ENCODE measurements around the gene HRH2.

Gene HRH2

DNA sequence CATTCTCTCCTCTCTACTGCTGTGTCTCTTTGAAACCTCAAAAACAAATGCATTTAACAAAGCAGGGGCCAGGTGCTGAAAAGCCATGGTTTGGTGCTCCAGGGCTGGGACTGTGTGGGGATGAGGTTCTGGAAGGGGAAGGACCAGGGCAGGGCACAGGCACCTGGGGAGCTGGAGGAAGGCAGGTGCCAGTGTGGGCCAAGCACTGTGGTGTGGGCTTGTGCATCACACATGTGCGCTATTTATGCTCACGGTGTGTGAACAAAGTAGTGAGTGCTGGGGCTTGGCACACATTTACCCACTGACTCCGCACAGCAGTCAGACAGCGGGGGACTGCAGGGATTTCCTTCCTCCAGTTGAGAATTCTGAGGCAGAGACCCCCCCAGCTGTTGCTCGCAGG, 10.1 kb downstream of the HRH2 start:
- Histone ChIP-seq H4K8ac (ENCODE audit: low read depth, low read length) (no peak overlapping the region), H2AFZ (ENCODE audit: insufficient read depth, low read length, poor library complexity) (no peak overlapping the region), H3K36me3 (ENCODE audit: control insufficient read depth in 1 of 2, insufficient read depth in 2 of 2, low read length in 2 of 2) (no peaks in the 10 kb centered on the region), H2AK5ac (ENCODE audit: low read length) (no peak overlapping the region), H3K4me2 (ENCODE audit: low read length) (no peak overlapping the region), H4K91ac (ENCODE audit: low read depth, low read length) (no peak overlapping the region), H3K4ac (ENCODE audit: low read depth, low read length) (no peak overlapping the region), H3K4me1 (ENCODE audit: control insufficient read depth in 1 of 2, insufficient read depth in 2 of 2, low read length in 2 of 2) (peaks cover 5 to 7% of the 10 kb centered on the region in 2 experiments), H3K9ac (ENCODE audit: low read length) (no peak overlapping the region), H3K14ac (ENCODE audit: low read length) (no peak overlapping the region), H2BK120ac (ENCODE audit: insufficient read depth, low read length, poor library complexity) (no peak overlapping the region), H4K12ac (ENCODE audit: low read depth, low read length) (no peak overlapping the region), H3K27me3 (ENCODE audit: insufficient read depth, low read length) (no peaks in the 10 kb centered on the region), H2BK12ac (ENCODE audit: low read length) (no peak overlapping the region), H2BK5ac (ENCODE audit: low read depth, low read length, poor library complexity) (no peak overlapping the region), H3K79me2 (ENCODE audit: control insufficient read depth, insufficient read depth, low read length, poor library complexity) (no peaks in the 10 kb centered on the region), H3K27ac (ENCODE audit: low read depth, low read length) (no peak overlapping the region), H3K23ac (ENCODE audit: low read length) (no peak overlapping the region), H3K4me3 (ENCODE audit: low read depth, low read length) (no peak overlapping the region), H3K79me1 (ENCODE audit: low read length) (no peaks in the 10 kb centered on the region), H3K9me3 (ENCODE audit: insufficient read depth, low read depth, low read length) (no peaks in the 10 kb centered on the region), H3K18ac (ENCODE audit: low read length) (no peak overlapping the region)
- DNase-seq, result no peak
- WGBS (ENCODE audit: extremely low coverage, insufficient coverage, insufficient read length), result no CpG with 5 or more reads among the region's 5 CpGs

DNA sequence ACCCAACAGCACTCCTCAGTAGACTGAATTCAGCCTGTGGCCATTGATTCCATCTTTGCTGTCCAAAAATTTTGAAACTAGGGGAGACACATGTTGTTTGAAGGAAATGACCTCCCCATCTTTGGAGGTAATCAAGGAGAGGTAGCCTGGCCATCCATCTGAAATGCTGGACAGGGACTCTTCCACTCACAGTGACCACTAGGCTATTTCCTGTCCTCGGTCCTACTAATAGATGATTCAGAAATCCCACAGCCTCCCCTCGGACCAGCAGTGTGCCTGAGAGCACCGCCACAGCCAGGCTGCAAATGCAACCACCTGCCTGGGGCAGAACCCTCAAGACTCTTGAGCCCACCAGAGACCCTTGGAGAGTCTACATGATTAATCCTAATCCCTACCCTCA, 12.5 kb downstream of the HRH2 start:
- Histone ChIP-seq H3K27me3 (ENCODE audit: insufficient read depth, low read length) (no peaks in the 10 kb centered on the region), H3K4me1 (ENCODE audit: control insufficient read depth in 1 of 2, insufficient read depth in 2 of 2, low read length in 2 of 2) (no peaks in the 10 kb centered on the region), H3K79me1 (ENCODE audit: low read length) (no peaks in the 10 kb centered on the region), H2AFZ (ENCODE audit: insufficient read depth, low read length, poor library complexity) (no peak overlapping the region), H3K14ac (ENCODE audit: low read length) (no peak overlapping the region), H3K9ac (ENCODE audit: low read length) (no peak overlapping the region), H3K9me3 (ENCODE audit: insufficient read depth, low read depth, low read length) (no peaks in the 10 kb centered on the region), H3K4ac (ENCODE audit: low read depth, low read length) (no peak overlapping the region), H2AK5ac (ENCODE audit: low read length) (no peak overlapping the region), H3K79me2 (ENCODE audit: control insufficient read depth, insufficient read depth, low read length, poor library complexity) (no peaks in the 10 kb centered on the region), H2BK120ac (ENCODE audit: insufficient read depth, low read length, poor library complexity) (no peak overlapping the region), H4K8ac (ENCODE audit: low read depth, low read length) (no peak overlapping the region), H2BK5ac (ENCODE audit: low read depth, low read length, poor library complexity) (no peak overlapping the region), H3K36me3 (ENCODE audit: control insufficient read depth in 1 of 2, insufficient read depth in 2 of 2, low read length in 2 of 2) (no peaks in the 10 kb centered on the region), H3K4me3 (ENCODE audit: low read depth, low read length) (no peak overlapping the region), H4K91ac (ENCODE audit: low read depth, low read length) (no peak overlapping the region), H2BK12ac (ENCODE audit: low read length) (no peak overlapping the region), H3K18ac (ENCODE audit: low read length) (no peak overlapping the region), H4K12ac (ENCODE audit: low read depth, low read length) (no peak overlapping the region), H3K23ac (ENCODE audit: low read length) (no peak overlapping the region), H3K27ac (ENCODE audit: low read depth, low read length) (no peak overlapping the region), H3K4me2 (ENCODE audit: low read length) (no peak overlapping the region)
- DNase-seq, result no peak
- no CpG with 5 or more reads among the region's 3 CpGs for WGBS (ENCODE audit: extremely low coverage, insufficient coverage, insufficient read length)

DNA sequence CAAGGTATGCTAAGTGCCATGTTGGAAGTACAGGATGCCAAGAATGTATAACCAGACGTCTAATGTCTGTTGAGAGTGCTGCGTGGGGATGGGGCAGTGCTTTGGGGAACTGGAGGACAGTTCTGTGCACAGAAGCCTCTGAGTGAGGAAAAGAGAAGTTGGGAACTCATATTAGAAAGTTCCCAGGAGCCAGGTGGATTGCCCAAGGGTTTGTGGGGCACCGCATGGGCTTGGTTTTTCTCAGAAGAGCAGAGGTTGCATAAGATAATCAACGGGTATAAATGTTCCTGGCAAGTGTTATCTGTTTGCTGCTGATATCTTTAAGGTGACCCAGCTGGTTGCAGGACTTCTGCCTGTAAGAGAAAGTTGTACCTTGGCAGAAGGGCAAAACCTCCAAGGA, 13.1 kb downstream of the HRH2 start:
- Histone ChIP-seq H3K18ac (ENCODE audit: low read length) (no peak overlapping the region), H4K91ac (ENCODE audit: low read depth, low read length) (no peak overlapping the region), H3K4me3 (ENCODE audit: low read depth, low read length) (no peak overlapping the region), H3K4ac (ENCODE audit: low read depth, low read length) (no peak overlapping the region), H2AFZ (ENCODE audit: insufficient read depth, low read length, poor library complexity) (no peak overlapping the region), H3K14ac (ENCODE audit: low read length) (no peak overlapping the region), H2BK120ac (ENCODE audit: insufficient read depth, low read length, poor library complexity) (no peak overlapping the region), H3K79me1 (ENCODE audit: low read length) (no peaks in the 10 kb centered on the region), H3K23ac (ENCODE audit: low read length) (no peak overlapping the region), H3K27me3 (ENCODE audit: insufficient read depth, low read length) (no peaks in the 10 kb centered on the region), H3K27ac (ENCODE audit: low read depth, low read length) (no peak overlapping the region), H2BK12ac (ENCODE audit: low read length) (no peak overlapping the region), H2BK5ac (ENCODE audit: low read depth, low read length, poor library complexity) (no peak overlapping the region), H4K8ac (ENCODE audit: low read depth, low read length) (no peak overlapping the region), H3K79me2 (ENCODE audit: control insufficient read depth, insufficient read depth, low read length, poor library complexity) (no peaks in the 10 kb centered on the region), H3K9me3 (ENCODE audit: insufficient read depth, low read depth, low read length) (no peaks in the 10 kb centered on the region), H3K4me2 (ENCODE audit: low read length) (no peak overlapping the region), H3K4me1 (ENCODE audit: control insufficient read depth in 1 of 2, insufficient read depth in 2 of 2, low read length in 2 of 2) (no peaks in the 10 kb centered on the region), H3K9ac (ENCODE audit: low read length) (no peak overlapping the region), H3K36me3 (ENCODE audit: control insufficient read depth in 1 of 2, insufficient read depth in 2 of 2, low read length in 2 of 2) (no peaks in the 10 kb centered on the region), H4K12ac (ENCODE audit: low read depth, low read length) (no peak overlapping the region), H2AK5ac (ENCODE audit: low read length) (no peak overlapping the region)
- DNase-seq, result no peak
- no CpG with 5 or more reads among the region's 4 CpGs for WGBS (ENCODE audit: extremely low coverage, insufficient coverage, insufficient read length)

DNA sequence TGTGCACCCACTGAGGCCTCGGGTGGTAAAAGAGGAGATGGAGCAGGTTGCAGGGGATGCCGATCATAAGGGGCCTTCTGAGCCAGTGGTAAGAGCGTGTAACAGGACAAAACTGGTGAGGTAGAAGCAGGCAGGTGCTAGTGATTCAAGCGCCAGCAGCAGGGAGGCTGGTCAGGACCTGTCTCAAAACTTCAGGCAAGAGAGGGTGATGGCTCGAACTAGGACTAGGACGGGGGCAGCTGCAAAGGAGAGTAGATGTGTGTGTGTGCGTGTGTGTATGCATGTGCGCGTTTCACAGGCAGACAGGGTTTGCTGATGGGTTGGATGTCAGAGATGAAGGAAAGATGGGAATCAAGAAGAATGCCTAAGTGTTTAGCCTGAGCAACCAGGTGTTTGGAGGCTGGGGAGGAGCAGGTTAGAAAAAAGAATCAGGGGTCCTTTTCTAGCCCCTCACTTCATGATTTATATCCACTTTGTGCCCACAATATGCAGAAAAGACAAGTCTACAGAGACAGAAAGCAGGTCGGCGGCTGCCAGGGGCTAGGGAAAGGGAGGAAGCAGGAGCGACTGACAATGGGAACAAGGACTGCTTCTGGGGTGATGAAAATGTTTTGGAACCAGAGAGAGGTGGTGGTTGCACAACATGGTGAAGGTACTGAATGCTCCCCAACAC, 15.2 kb downstream of the HRH2 start:
- H3K23ac ChIP-seq (ENCODE audit: low read length), result no peak overlapping the region
- no CpG with 5 or more reads among the region's 12 CpGs for WGBS (ENCODE audit: extremely low coverage, insufficient coverage, insufficient read length)
- no peak overlapping the region for H4K91ac ChIP-seq (ENCODE audit: low read depth, low read length)
- no peak overlapping the region for H3K27ac ChIP-seq (ENCODE audit: low read depth, low read length)
- no peaks in the 10 kb centered on the region for H3K27me3 ChIP-seq (ENCODE audit: insufficient read depth, low read length)
- H2AFZ ChIP-seq (ENCODE audit: insufficient read depth, low read length, poor library complexity), result no peak overlapping the region
- no peak overlapping the region for H3K14ac ChIP-seq (ENCODE audit: low read length)
- no peak overlapping the region for H2BK120ac ChIP-seq (ENCODE audit: insufficient read depth, low read length, poor library complexity)
- H4K8ac ChIP-seq (ENCODE audit: low read depth, low read length), result no peak overlapping the region
- no peak overlapping the region for H2BK5ac ChIP-seq (ENCODE audit: low read depth, low read length, poor library complexity)
- no peak overlapping the region for H4K12ac ChIP-seq (ENCODE audit: low read depth, low read length)
- no peak overlapping the region for H2BK12ac ChIP-seq (ENCODE audit: low read length)
- no peak overlapping the region for H3K18ac ChIP-seq (ENCODE audit: low read length)
- no peak overlapping the region for H3K4me2 ChIP-seq (ENCODE audit: low read length)
- H3K79me1 ChIP-seq (ENCODE audit: low read length), result no peaks in the 10 kb centered on the region
- no peaks in the 10 kb centered on the region for H3K79me2 ChIP-seq (ENCODE audit: control insufficient read depth, insufficient read depth, low read length, poor library complexity)
- H3K36me3 ChIP-seq (ENCODE audit: control insufficient read depth in 1 of 2, insufficient read depth in 2 of 2, low read length in 2 of 2), result no peaks in the 10 kb centered on the region
- DNase-seq, result no peak
- H3K4ac ChIP-seq (ENCODE audit: low read depth, low read length), result no peak overlapping the region
- no peak overlapping the region for H3K9ac ChIP-seq (ENCODE audit: low read length)
- no peaks in the 10 kb centered on the region for H3K4me1 ChIP-seq (ENCODE audit: control insufficient read depth in 1 of 2, insufficient read depth in 2 of 2, low read length in 2 of 2)
- H3K4me3 ChIP-seq (ENCODE audit: low read depth, low read length), result no peak overlapping the region
- H2AK5ac ChIP-seq (ENCODE audit: low read length), result no peak overlapping the region
- no peaks in the 10 kb centered on the region for H3K9me3 ChIP-seq (ENCODE audit: insufficient read depth, low read depth, low read length)
